Cardiac septum (tissue), 1 donor: ENCODE data around the gene CCL20. TPM values are rescaled to one million over a fixed set of nuclear protein-coding genes. Genes with fewer than 3 reads are reported as not detected.
A peak's percentile ranks its signal among the peaks of the same experiment; 100 is the strongest.
"Not testable (repeated sequence)": the region's sequence is repeated elsewhere in the genome, so short reads cannot be mapped to it uniquely, and the experiment has no call there.

Experiments used
- DNase-seq: peaks from one replicate; pipeline ENCODE4 v3.0.0-alpha.2; 2020; ENCODE audit warnings: low spot score
- intact Hi-C: fragments of 100-400 bp; cut with DNase I; formaldehyde crosslinking; loops from one replicate; pipeline ENCODE4 v1.14.0; 2022
- total RNA-seq: library from RNA; stranded (reverse); fragmentation: NEBNext Ultra II Directional; extraction: Animal tissue kit (Norgen Biotek cat#: 25700); gene quantifications from one replicate; pipeline ENCODE4 v1.2.1, GENCODE V29; 2021
- donor health status: DM: no; HTN: no; CAD: no.

CCL20 gene
- total RNA-seq, 1 donor from 2014 or later, result not detected

DNA sequence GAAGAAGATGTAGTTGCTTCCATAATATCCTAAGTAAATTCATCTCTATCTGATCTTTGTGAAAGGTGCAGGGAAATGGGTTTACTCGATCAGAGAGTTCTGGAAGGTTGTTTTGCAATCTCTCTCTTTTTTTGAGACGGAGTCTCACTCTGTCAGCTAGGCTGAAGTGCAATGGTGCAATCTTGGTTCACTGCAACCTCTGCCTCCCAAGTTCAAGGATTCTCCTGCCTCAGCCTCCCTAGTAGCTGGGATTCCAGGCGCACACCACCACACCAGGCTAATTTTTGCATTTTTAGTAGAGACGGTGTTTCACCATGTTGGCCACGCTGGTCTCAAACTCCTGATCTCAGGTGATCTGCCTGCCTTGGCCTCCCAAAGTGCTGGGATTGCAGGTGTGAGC is 16.9 kb upstream of the CCL20 start:
- DNase-seq, intact Hi-C loops: not testable (repeated sequence)

DNA sequence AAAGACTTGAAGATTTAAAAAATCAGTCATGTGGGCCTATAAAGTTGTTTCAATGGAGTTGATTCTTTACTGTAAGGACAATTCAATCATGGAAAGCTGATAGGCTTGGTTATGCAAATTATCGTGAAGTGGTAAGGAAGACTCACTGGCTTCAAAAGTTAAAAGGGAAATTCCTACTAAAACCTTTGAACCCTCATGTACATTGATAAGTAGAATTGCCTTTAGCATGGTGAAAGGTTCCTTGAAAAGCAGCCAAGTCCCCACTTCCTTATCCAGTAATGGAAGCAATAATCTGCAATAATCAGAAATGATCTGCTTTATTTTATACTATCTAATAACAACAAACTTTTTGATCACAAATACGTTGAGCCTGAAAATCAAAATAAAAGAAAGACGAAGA is 14.4 kb upstream of the CCL20 start:
- DNase-seq, result no peak
- intact Hi-C loops, result no loop called here

DNA sequence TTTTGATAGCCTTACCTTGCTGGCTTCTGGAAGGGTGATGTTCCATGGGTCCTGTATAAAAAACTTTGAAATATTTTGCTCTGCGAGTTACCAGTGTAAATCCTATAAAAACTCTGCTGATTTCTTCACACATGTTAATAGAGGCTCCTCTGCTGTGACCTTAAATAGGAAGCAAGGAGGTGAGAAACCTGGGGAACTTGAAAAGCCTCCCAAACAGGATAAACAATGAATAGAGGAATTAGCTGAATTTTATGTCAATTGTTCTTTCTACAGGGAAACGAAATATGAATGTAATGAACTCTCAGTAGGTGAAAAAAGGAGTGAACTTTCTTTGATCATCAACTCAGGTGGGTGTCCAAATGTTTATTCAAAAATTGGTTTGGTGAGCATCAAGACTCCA is 10.8 kb upstream of the CCL20 start:
- intact Hi-C loops, result no loop called here
- no peak for DNase-seq

DNA sequence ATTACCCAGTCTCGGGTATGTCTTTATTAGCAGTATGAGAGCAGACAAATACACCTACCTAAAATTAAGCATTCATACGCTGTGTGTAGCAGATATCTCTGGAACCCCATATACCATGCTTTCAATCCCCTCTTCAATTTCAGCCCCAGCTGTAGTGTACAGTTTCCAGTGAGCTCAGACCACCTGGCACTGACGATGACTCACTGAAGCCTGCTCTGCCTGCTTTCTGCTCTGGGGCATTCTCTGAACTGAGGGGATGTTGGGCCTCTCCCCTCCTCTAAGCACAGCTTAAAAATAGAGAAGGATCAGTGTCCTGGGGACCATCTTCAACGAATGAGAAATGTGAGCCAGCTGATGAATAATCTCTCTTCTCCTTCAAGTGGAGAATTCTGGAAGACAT is 8.7 kb upstream of the CCL20 start:
- DNase-seq, result no peak
- intact Hi-C loops, result no loop called here

DNA sequence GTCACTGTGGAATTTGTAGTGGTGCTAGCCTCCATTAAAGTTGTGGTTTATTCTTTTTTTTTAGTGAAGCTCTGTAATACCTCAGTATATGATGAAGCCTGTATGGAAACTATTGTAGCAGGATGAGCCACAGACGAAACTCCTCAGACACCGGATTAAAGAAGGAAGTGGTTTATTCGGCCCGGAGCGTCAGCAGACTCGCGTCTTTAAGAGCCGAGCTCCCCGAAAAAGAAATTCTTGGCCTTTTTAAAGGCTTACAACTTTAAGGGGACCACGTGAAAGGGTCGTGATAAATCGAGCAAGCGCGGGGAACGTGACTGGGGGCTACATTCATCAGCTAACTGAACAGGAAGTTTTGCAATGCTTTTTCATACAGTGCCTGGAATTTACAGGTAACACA is 8.1 kb upstream of the CCL20 start:
- no peak for DNase-seq
- intact Hi-C loops, result no loop called here

DNA sequence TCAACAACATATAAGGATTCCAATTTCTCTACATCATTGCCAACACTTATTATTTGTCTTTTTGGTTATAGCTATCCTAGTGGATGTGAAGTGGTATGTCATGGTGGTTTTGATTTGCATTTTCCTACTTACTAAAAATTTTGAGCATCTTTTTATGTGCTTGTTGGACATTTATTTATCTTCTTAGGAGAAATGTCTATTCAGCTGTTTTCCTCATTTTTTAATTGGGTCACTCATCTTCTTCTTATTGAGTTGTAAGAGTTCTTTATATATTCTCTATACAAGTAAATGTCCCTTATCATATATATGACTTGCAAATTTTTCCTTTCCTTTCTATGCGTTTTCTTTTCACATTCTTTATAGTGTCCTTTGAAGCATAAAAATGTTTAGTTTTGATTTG is 4.7 kb upstream of the CCL20 start:
- intact Hi-C loops, result no loop called here
- DNase-seq, result no peak

DNA sequence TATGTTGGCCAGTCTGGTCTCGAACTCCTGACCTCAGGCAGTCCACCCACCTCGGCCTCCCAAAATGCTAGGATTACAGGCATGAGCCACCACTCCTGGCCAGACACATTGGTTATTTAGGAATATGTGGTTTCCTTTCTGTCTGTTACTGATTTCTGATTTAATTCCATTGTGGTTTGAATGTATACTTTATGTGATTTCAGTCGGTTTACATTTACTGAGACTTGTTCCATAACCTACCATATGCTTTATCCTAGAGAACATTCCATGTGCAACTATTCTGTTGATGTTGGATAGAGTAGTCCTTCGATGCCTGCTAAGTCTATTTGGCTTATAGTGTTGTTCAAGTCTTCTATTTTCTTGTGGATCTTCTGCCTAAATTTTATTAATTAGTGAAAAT is 1.6 kb upstream of the CCL20 start:
- intact Hi-C loops, result no loop called here
- DNase-seq, result no peak

DNA sequence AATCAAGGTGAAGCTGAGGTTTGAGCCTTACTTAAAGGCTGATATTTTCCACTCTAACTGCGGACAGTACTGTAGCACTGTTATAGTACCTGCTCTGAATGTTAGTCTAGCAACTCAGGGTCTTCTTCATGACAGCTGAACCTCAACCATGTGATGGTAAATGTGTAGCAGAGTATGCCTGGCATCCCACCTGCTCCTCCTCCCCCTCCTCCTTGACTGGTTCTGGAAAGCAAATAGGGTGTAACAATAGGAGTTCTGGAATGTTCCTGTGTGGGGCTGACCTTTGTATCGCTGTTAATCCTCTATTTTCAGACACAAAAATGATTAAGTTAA is 447 bp upstream of the CCL20 start:
- no peak for DNase-seq
- intact Hi-C loops, result no loop called here

DNA sequence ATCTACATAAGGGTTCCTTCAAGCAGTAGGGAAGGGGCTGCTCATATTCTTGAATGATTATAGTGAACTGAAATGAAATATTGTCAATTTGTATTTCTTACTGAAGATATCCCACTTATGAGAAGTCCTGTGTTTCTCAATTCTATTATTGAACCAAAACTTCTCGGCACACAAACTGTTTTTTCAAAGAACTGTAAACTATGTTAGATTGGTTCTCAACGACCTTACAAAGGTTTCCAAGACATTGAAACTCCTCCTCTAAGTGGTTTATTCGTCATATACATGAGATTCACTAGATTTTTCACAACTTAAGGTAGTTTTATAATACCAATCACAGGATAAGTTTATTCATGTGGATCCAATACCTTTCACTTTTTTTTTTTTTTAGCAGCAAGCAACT is 1.4 kb downstream of the CCL20 start:
- intact Hi-C loops, result no loop called here
- DNase-seq, result no peak

DNA sequence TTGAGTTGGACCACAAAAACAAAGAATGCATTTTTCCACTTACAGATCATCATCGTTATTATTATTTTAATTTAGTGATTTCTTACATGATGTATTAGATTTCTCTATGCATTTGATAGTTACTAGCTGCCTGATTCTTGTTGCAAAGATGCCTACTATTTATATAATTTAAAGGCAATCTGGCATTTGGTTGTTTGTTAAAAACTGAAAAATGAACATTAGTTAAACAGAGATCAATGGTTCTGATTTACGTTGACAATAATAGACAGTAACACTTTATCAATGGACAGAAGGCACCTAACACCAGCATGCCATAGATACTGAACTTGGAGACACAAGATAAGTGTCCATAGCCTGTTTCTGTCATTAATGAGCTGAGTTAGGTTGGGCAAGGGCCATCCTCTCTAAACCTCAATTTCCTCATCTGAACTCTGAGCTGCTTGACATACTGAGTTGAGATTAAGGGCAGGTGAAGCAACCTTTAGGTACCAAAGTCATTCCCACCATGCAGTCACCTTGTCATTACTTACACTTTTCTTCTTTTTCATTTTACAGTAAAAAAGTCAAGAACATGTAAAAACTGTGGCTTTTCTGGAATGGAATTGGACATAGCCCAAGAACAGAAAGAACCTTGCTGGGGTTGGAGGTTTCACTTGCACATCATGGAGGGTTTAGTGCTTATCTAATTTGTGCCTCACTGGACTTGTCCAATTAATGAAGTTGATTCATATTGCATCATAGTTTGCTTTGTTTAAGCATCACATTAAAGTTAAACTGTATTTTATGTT is 3.1 kb downstream of the CCL20 start:
- DNase-seq, result no peak
- intact Hi-C loops, result no loop called here

DNA sequence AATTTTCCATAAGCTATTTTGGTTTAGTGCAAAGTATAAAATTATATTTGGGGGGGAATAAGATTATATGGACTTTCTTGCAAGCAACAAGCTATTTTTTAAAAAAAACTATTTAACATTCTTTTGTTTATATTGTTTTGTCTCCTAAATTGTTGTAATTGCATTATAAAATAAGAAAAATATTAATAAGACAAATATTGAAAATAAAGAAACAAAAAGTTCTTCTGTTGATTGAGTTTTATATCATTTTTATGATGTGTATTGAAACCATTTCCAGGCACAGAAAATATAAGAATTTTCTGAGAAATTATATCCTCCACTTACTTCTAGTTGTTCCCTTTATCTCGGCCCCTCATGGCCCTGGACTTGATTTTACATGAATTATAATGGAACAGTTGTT is 3.7 kb downstream of the CCL20 start:
- DNase-seq, result no peak
- intact Hi-C loops, result no loop called here

DNA sequence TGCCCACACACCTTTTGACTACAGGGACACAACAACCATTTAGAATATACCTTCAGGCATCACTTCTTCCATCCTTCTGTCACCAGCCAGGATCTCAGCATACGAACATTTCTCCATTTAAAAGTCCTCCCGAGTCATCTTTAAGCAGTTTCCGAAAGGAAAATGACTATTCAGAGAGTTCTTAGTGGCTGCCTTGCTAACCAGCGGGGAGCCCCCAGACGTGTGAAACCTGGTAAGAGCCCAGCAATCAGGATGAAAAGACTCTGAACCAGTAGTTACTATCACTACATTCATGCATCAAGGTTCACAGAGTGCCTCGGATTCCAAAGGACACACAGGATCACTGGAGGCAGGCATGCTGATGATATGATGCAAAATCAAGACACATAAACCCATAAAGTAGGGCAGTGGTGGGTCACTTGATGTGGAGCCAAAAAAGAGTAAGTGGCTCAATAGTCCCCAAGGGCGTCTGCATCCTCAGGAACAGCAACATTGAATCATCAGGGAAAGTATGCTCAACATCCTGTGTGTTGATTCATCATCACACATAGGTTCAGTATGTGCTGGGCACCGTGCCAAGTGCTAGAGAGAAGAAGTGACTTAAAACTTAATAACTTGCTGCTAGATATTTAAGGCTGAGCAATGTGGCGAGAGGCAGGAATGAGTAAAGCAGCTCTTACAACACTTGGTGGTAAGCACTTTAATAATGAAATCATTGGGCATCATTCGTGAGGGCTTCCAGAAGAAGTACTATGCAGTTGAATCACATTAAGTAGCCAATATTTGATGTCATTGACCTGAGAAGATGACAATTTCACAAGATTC is 4.4 kb downstream of the CCL20 start:
- intact Hi-C loops, result no loop called here
- DNase-seq, result peak; percentile 80

DNA sequence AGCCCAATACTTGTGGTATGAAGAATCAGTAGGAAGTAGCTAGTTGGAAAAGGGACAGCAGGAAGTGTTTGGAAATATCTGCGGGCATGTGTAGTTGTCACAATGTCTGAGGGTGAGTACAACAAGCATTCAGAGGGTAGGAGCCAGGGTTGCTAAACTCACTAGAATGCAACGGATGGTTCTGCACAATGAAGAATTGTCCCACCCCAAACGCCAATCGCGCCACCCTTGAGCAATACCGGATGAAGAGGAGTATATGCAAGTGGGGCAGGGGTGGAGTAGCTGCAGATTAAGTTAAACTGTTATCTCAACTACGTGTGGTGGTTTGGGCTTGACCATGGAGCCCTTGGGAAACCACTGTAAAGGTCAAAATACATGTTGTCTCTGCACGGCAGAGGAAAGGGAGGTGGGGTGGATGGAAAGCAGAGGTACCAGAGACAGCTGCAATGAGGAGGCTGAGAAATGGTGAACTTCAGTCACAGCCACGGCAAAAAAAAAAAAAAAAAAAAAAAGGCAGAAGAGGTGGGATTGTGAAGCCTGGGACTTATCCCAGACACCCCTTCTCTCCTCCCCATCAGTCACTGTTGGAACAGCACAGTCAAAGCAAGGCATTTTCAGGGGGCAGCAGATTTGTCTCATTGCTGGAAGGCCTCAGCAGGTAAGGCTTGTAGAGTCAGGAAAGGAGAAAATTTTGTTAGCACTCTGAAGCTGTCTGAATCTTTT is 5.2 kb downstream of the CCL20 start:
- no peak for DNase-seq
- intact Hi-C loops, result no loop called here

DNA sequence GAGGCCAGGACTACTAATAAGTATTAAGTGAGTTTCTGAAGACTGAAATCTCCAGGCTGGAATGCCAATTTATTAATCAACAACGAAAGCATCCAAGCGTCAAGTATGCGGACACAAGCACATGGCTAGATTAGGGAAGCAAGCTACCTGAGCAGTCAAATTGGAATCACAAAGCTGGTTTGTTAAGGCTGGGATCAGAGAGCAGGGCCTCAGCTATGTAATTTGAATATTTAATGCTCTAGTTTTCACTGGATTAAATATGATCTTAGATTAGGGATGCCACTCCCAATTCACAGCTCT is 5.7 kb downstream of the CCL20 start:
- intact Hi-C loops, result no loop called here
- DNase-seq, result no peak

DNA sequence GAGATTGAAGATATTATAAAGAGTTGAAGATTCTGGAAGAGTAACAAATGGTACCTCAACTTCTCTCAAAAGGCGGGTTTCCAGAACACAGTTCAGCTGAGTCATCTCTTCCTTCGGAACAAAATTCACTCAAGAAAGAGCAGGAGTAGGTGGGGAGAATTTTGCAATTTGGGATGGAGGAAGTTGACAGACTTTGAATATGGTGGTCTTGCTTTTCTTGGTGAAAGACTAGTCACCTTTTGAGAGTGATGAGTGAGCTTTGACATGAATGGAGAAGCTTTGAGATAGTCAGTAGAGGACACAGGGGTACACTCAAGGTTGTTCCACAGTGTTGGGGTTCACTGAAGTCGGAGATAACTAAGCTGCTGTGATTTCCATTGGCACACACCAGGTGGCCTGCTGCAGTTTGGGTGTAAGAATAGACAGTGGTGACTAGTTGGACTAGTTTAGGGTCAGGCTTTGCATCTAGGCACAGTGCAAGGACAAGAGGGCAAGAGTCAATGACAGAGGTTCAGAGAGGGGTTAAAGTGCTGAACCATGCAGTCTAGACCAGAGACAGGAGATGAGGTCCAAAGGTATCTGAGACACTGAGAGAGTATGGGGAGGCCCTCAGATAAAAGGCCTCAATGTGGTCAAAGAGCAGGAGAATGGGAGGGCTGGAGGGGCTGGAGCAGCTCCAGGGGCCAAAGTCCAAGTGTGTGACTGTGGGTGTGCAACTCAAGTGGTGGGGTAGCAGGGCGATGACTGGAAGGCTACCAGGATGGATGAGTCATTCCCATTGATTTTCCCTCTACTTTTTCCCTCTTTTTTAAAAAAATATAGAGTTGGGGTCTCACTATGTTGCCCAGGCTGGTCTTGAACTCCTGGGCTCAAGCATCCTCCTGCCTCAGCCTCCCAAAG is 7.7 kb downstream of the CCL20 start:
- intact Hi-C loops, result no loop called here
- DNase-seq, result no peak

DNA sequence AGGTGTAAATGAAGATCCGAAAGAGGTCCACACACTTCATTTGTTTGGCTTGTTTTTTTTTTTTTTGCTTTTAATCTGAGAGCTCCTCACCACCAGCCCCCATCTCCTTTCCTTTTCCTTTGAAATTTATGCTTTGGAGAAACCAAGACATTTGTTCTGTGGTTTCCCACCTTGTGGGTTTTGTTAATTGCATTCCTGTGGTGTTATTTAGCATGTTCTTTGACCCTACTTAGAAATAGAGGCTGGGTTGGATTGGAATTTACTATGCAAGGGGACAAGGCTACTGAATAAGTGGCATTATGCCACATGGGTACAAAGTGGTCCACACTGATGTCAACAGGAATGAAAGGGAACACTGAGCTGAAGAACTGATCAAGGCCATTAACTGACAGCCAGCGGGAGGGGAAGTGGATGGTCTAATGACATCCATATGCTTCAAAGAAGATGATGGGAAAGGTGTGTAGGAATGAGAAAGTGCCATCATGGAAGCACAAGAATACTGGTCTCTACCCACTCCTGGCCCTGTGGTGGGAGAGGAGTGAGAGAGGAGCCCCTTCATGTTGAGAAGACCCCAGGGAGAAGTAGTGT is 8.9 kb downstream of the CCL20 start:
- intact Hi-C loops, result no loop called here
- no peak for DNase-seq

DNA sequence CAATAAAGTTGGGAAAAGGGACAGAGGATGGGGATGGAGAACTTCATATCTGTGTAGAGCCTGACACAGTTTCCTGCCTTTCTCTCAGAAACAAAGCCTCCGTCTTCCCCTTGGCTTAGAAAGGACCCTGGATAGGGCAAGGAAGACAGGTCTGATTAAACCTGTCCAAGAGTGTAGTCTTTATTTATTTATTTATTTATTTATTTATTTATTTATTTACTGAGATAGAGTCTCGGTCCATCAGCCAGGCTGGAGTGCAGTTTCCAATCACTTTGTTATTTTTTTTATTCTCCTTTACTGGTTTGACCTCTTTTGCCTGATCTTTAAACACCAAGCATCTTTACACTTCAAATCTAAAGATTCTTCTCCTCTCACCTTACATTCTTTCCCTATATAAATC is 10.3 kb downstream of the CCL20 start:
- intact Hi-C loops, result no loop called here
- no peak for DNase-seq

DNA sequence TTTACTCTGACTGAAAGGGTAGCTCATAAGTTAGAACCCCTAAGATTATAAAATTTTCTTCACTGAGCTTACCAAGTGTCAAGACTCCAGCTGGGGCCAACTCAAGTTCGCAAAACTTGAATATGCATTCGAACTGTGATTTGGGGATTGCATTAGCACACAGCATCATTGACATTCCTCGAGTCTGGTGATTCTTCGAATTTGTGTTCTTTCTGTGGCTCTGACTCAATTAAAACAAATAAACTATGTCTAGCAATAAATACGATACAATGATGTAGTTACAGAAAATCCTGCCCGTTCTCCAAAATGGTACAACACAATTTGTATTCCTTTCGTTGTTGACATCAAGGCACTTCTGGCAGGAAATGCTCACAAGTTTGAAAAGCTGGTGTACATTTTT is 11.1 kb downstream of the CCL20 start:
- intact Hi-C loops, result no loop called here

DNA sequence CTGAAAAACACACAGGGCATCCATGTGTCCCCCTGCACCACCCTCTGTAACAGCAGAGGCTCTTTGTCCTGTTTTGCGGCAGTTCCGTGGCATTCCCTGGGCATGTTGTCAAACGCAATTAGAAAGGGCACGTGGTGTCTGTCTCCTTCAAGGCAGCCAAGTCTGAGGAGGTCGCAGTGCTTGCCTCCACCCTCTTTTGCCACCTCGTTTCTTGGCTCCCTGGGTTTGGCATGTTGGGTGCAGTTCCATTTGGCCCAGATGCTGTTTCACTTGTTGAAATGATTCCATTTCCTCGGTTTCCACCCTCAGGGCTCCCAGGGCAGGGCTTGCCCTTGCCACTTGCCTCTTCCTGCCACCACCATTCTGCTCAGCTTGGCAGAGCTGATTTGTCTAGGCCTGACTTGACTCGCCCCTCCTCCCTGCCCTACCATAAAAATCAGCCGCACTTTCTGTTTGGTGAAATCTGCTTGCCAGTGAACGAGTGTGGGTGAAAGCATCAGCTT is 12.4 kb downstream of the CCL20 start:
- DNase-seq, result no peak
- intact Hi-C loops, result no loop called here

More for the DNA sequence above, 11.1 kb downstream of the CCL20 start:
- no peak for DNase-seq
